ENCODE results near the gene ARHGEF2.

DNA sequence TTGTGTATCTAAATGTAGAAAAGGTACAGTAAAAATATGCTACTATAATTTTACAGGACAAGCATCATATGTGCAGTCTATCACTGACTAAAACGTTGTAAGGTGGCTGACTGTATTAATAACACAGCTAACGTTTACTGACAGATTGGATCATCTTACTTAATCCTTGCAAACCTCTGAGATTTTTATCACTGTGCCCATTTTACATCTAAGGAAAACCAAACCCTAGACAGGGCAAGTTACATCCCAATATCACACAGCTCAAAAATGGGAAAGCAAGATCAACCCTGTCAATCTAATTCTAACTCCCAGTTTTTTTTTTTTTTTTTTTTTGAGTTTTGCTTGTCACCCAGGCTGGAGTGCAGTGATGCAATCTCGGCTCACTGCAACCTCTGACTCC, 59.7 kb downstream of the ARHGEF2 start:
- TF ChIP-seq YY1 (IDR thresholded peaks at IDR 0.05; ENCODE audit: extremely low read depth, insufficient replicate concordance, low read depth, low read length), result no peak
- TF ChIP-seq, protein P1, sequence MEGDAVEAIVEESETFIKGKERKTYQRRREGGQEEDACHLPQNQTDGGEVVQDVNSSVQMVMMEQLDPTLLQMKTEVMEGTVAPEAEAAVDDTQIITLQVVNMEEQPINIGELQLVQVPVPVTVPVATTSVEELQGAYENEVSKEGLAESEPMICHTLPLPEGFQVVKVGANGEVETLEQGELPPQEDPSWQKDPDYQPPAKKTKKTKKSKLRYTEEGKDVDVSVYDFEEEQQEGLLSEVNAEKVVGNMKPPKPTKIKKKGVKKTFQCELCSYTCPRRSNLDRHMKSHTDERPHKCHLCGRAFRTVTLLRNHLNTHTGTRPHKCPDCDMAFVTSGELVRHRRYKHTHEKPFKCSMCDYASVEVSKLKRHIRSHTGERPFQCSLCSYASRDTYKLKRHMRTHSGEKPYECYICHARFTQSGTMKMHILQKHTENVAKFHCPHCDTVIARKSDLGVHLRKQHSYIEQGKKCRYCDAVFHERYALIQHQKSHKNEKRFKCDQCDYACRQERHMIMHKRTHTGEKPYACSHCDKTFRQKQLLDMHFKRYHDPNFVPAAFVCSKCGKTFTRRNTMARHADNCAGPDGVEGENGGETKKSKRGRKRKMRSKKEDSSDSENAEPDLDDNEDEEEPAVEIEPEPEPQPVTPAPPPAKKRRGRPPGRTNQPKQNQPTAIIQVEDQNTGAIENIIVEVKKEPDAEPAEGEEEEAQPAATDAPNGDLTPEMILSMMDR (IDR thresholded peaks at IDR 0.05 in 2 of 3, conservative IDR thresholded peaks at IDR 0.05 in 1 of 3; ENCODE audit: borderline replicate concordance in 1 of 3, insufficient read depth in 1 of 3, low read depth in 2 of 3, low read length in 2 of 3), result no peak
